Stimulated activated naive CD8-positive, alpha-beta T cell treated with anti-CD3 and anti-CD28 coated beads, Interleukin-15, amount 100 ng/mL, for 72 hours (primary cell): ENCODE measurements around the gene MUCL3.
"Not testable (repeated sequence)": the region's sequence is repeated elsewhere in the genome, so short reads cannot be mapped to it uniquely, and the experiment has no call there.

ENCODE experiments used
- ATAC-seq: fragments of 150-1000 bp; cut with Tn5 transposase; 2 replicates; pipeline ENCODE4 v1.10.0; 2021; ENCODE audit warnings: mild to moderate bottlenecking, moderate library complexity
- DNase-seq, 2 donors: peaks; one replicate each; pipeline ENCODE4 v3.0.0; 2021 to 2022
- H3K27ac Mint-ChIP-seq, 2 donors: one replicate each; pipeline ENCODE4 v1.8.0; 2022; ENCODE audit warnings: mild to moderate bottlenecking in 2 of 2, mixed read lengths in 2 of 2, moderate library complexity in 2 of 2
- H3K27me3 Mint-ChIP-seq: one replicate; pipeline ENCODE4 v1.8.0; 2022; ENCODE audit warnings: mixed read lengths
- H3K4me1 Mint-ChIP-seq: one replicate; pipeline ENCODE4 v1.8.0; 2022; ENCODE audit warnings: mild to moderate bottlenecking, mixed read lengths
- H3K4me3 Mint-ChIP-seq, 2 donors: one replicate each; pipeline ENCODE4 v1.8.0; 2022; ENCODE audit warnings: mild to moderate bottlenecking in 2 of 2, mixed read lengths in 2 of 2, moderate library complexity in 1 of 2
- H3K9me3 Mint-ChIP-seq, 2 donors: one replicate each; pipeline ENCODE4 v1.8.0; 2022; ENCODE audit warnings: mixed read lengths in 2 of 2

The MUCL3 gene

GRCh38 chr6:30902709-30903108, 38.1 kb upstream of the MUCL3 start:
- H3K27ac Mint-ChIP-seq, result no peak overlapping the region

GRCh38 chr6:30903236-30903635, 37.5 kb upstream of the MUCL3 start:
- H3K27ac Mint-ChIP-seq, result no peak overlapping the region
- H3K4me3 Mint-ChIP-seq, result no peak overlapping the region
- H3K27me3 Mint-ChIP-seq, result no peaks in the 10 kb centered on the region
- peaks cover 14% of the 10 kb centered on the region for H3K4me1 Mint-ChIP-seq
- no peaks in the 10 kb centered on the region for H3K9me3 Mint-ChIP-seq
- DNase-seq (no peak), ATAC-seq (no peak)

More at GRCh38 chr6:30902709-30903108, 38.1 kb upstream of the MUCL3 start:
- Mint-ChIP-seq H3K4me1 (peaks cover 11% of the 10 kb centered on the region), H3K27me3 (no peaks in the 10 kb centered on the region), H3K4me3 (no peak overlapping the region), H3K9me3 (no peaks in the 10 kb centered on the region)
- ATAC-seq, result no peak
- DNase-seq, result no peak

GRCh38 chr6:30907290-30907757, 33.4 kb upstream of the MUCL3 start:
- not testable (repeated sequence) for H3K27ac Mint-ChIP-seq, ATAC-seq, DNase-seq, H3K9me3 Mint-ChIP-seq, H3K27me3 Mint-ChIP-seq
- Mint-ChIP-seq H3K4me3 (peak overlapping the region; percentile 85 to 88), H3K4me1 (peaks cover 33% of the 10 kb centered on the region)

- Mint-ChIP-seq H3K4me1 (peaks cover 31% of the 10 kb centered on the region), H3K9me3 (no peaks in the 10 kb centered on the region), H3K27me3 (no peaks in the 10 kb centered on the region), H3K27ac (peak within 1 kb of the TSS; percentile 2 to 79), H3K4me3 (peak within 1 kb of the TSS; percentile 85 to 88)
- DNase-seq (peak; percentile 89 to 96), ATAC-seq (peak; percentile 99)
Observed at GRCh38 chr6:30907758-30908591, 32.8 kb upstream of the MUCL3 start, which contains the start of gene GTF2H4. TSS of gene GTF2H4 (plus strand) at chr6:30908207.

GRCh38 chr6:30908700-30909099, 32.1 kb upstream of the MUCL3 start:
- Mint-ChIP-seq H3K4me3 (peak overlapping the region; percentile 85 to 88), H3K4me1 (peaks cover 38% of the 10 kb centered on the region), H3K9me3 (no peaks in the 10 kb centered on the region), H3K27ac (peak overlapping the region; percentile 2 to 79), H3K27me3 (no peaks in the 10 kb centered on the region)
- ATAC-seq, result no peak
- DNase-seq, result no peak

DNA sequence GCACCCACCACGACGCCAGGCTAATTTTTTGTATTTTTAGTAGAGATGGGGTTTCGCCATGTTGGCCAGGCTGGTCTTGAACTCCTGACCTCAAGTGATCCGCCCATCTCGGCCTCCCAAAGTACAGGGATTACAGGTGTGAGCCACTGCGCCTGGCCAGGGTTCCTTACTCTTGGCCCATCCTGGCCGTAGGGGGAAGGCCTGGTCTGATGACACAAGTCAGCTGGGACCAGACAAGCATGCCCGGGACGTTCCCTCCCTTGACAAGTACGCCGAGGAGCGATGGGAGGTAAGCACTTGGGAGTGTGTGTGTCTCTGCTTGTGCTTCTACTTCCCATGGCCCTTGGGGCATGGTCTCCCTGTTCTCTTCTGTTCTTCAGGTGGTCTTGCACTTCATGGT, 30.3 kb upstream of the MUCL3 start:
- H3K27me3 Mint-ChIP-seq, ATAC-seq, H3K4me3 Mint-ChIP-seq, H3K27ac Mint-ChIP-seq, DNase-seq, H3K9me3 Mint-ChIP-seq: not testable (repeated sequence)
- peaks cover 52% of the 10 kb centered on the region for H3K4me1 Mint-ChIP-seq

DNA sequence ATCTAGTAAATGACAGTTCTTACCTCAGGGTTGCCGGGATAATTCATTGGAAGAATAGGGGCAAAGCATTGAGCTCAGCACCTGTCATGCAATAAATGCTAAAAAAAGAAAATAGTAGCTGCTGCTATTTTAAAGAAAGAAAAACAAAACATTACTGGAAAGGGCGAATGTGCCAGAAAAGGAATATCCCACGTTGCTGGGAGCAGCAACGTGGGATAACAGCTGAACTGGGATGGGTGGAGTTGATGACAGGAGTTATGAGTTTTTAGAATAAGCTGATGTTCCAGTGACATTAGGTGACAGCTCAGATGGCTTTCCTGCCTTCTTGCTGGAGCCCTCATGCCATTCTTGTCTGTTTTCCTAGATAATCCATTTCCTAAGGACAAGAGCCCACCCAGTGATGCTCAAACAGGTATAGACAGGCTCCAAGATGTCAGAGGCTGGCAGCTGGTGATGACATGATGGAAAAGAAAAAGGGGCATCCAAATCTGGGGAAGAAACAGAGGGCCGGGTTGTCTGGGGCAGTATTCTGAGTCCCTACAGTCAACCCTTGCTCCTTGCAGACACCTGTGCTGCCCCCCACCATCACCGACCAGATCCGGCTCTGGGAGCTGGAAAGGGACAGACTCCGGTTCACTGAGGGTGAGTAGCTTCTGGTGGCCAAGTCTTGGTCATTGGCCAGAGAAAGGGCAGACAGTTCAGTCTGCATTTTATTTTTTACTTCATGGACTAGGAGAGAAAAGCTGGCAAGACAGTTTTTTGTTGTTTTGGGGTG, 27.8 kb upstream of the MUCL3 start:
- peaks cover 72% of the 10 kb centered on the region for H3K4me1 Mint-ChIP-seq
- no peak for DNase-seq
- H3K4me3 Mint-ChIP-seq, result peak overlapping the region; percentile 88 to 97
- ATAC-seq, result no peak
- no peak overlapping the region for H3K27ac Mint-ChIP-seq
- no peaks in the 10 kb centered on the region for H3K9me3 Mint-ChIP-seq
- H3K27me3 Mint-ChIP-seq, result no peaks in the 10 kb centered on the region

- Mint-ChIP-seq H3K27me3 (no peaks in the 10 kb centered on the region), H3K9me3 (no peaks in the 10 kb centered on the region), H3K27ac (peak overlapping the region; percentile 74 to 95), H3K4me3 (peak overlapping the region; percentile 88 to 97), H3K4me1 (peaks cover 69% of the 10 kb centered on the region)
- ATAC-seq (no peak), DNase-seq (no peak)
Observed at GRCh38 chr6:30913721-30914075, 27.1 kb upstream of the MUCL3 start.

- peak within 1 kb of the TSS; percentile 88 to 97 for H3K4me3 Mint-ChIP-seq
- H3K27me3 Mint-ChIP-seq, result no peaks in the 10 kb centered on the region
- DNase-seq, result peak; percentile 90 to 91
- peak; percentile 96 for ATAC-seq
- peaks cover 63% of the 10 kb centered on the region for H3K4me1 Mint-ChIP-seq
- H3K9me3 Mint-ChIP-seq, result no peaks in the 10 kb centered on the region
- H3K27ac Mint-ChIP-seq, result peak within 1 kb of the TSS; percentile 74 to 95
Observed at GRCh38 chr6:30914076-30914853, 26.5 kb upstream of the MUCL3 start, which contains the start of gene VARS2. TSS of gene VARS2 (plus strand) at chr6:30914238. CDS start at chr6:30914837, 599 bp downstream.

DNA sequence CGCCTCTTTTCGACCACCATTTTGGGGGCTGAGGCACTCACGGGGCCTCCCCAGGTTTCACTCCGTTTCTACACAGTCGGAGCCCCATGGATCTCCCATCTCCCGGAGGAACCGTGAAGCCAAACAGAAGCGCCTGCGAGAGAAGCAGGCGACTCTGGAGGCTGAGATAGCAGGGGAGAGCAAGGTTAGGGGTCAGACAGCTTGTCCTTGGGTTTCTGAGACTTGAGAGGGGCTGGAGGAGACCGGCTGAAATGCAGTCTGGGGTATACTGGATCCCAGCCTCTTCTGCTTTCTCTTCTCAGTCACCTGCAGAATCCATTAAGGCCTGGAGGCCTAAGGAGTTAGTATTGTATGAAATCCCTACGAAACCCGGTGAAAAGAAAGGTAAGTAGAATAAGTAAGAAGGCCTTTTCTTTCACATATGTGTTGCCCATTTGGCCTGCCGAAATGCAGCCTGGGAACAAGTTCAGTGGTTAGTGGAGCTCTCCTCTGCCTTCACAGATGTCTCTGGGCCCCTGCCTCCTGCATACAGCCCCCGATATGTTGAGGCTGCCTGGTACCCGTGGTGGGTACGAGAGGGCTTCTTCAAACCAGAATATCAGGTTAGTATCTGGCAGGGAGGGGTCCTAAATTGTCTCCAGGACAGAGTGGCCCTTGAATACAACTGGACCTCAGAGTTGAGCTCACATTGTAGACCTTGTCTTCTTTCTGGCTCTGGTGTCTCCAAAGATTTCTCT, 25.8 kb upstream of the MUCL3 start:
- ATAC-seq (no peak), DNase-seq (peak; percentile 14 to 23)
- Mint-ChIP-seq H3K27me3 (no peaks in the 10 kb centered on the region), H3K27ac (peak overlapping the region in 1 of 2 donors; percentile 95), H3K4me3 (peak overlapping the region; percentile 88 to 97), H3K9me3 (no peaks in the 10 kb centered on the region), H3K4me1 (peaks cover 59% of the 10 kb centered on the region)

DNA sequence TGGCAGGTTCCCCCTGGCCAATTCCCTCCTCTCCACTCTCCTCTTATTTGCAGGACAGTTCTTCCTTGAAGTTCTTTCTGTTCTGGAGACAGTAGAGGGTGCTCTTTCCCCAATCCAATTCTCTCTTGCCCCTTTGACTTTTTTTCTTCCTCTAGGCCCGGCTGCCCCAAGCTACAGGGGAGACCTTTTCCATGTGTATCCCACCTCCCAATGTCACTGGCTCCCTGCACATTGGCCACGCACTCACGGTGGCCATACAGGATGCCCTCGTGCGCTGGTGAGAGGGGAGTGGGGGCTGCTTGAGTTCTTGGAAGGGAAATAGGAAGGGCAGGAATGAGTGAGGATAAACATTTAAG, 25.2 kb upstream of the MUCL3 start:
- DNase-seq (peak in 1 of 2 donors; percentile 29), ATAC-seq (no peak)
- Mint-ChIP-seq H3K9me3 (no peaks in the 10 kb centered on the region), H3K27ac (peak overlapping the region; percentile 86 to 87), H3K4me1 (peaks cover 57% of the 10 kb centered on the region), H3K4me3 (peak overlapping the region; percentile 88 to 97), H3K27me3 (no peaks in the 10 kb centered on the region)

GRCh38 chr6:30917041-30917440, 23.7 kb upstream of the MUCL3 start:
- DNase-seq (no peak), ATAC-seq (no peak)
- no peaks in the 10 kb centered on the region for H3K9me3 Mint-ChIP-seq
- H3K4me1 Mint-ChIP-seq, result peaks cover 49% of the 10 kb centered on the region
- no peaks in the 10 kb centered on the region for H3K27me3 Mint-ChIP-seq
- peak overlapping the region; percentile 8 to 18 for H3K27ac Mint-ChIP-seq
- no peak overlapping the region for H3K4me3 Mint-ChIP-seq

DNA sequence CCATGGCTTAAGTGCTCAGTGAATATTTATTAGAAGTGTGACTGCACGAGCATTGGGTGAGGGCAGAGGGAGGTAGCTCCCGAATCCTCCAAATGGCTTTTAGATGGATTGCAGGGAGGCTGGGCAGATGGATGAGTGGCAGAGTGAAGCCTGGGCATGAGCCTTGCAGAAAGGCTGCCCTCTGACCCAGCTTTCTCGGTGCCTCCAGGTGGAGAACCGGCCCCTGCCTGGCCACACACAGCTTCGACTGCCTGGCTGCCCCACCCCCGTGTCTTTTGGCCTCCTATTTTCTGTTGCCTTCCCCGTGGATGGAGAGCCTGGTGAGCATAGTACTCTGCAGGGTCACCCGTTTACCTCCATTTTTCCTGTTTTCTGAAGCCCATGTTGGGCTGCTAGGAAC, 23.3 kb upstream of the MUCL3 start:
- Mint-ChIP-seq H3K27ac (no peak overlapping the region), H3K27me3 (no peaks in the 10 kb centered on the region), H3K4me1 (peaks cover 49% of the 10 kb centered on the region), H3K9me3 (no peaks in the 10 kb centered on the region), H3K4me3 (no peak overlapping the region)
- no peak for DNase-seq
- no peak for ATAC-seq

GRCh38 chr6:30918670-30919069, 22.1 kb upstream of the MUCL3 start:
- H3K9me3 Mint-ChIP-seq, result no peaks in the 10 kb centered on the region
- peaks cover 38% of the 10 kb centered on the region for H3K4me1 Mint-ChIP-seq
- ATAC-seq (no peak), DNase-seq (no peak)
- no peak overlapping the region for H3K4me3 Mint-ChIP-seq
- no peaks in the 10 kb centered on the region for H3K27me3 Mint-ChIP-seq
- no peak overlapping the region for H3K27ac Mint-ChIP-seq

GRCh38 chr6:30922447-30922852, 18.3 kb upstream of the MUCL3 start:
- no peak overlapping the region for H3K27ac Mint-ChIP-seq
- no peak overlapping the region for H3K4me3 Mint-ChIP-seq
- no peak for ATAC-seq

More at GRCh38 chr6:30922447-30922852, 18.3 kb upstream of the MUCL3 start:
- no peaks in the 10 kb centered on the region for H3K9me3 Mint-ChIP-seq
- no peaks in the 10 kb centered on the region for H3K27me3 Mint-ChIP-seq
- H3K4me1 Mint-ChIP-seq, result peaks cover 7% of the 10 kb centered on the region
- DNase-seq, result no peak
